ENCODE results near the gene PRKAB1.

DNA sequence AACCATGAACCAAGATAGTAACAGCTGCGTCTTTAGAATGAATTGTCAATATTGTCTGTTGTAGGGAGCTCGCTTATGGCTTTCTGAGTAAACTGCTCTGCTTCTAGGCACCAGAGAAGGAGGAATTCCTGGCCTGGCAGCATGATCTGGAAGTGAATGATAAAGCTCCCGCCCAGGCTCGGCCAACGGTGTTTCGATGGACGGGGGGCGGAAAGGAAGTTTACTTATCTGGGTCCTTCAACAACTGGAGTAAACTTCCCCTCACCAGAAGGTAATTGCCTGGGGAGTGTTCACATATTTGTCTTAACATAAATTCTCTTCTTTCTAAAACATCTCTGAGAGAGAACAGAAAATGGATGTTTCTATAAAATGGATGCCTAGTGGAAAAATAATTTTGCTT, 4.3 kb downstream of the PRKAB1 start:
- TF ChIP-seq, protein P1, sequence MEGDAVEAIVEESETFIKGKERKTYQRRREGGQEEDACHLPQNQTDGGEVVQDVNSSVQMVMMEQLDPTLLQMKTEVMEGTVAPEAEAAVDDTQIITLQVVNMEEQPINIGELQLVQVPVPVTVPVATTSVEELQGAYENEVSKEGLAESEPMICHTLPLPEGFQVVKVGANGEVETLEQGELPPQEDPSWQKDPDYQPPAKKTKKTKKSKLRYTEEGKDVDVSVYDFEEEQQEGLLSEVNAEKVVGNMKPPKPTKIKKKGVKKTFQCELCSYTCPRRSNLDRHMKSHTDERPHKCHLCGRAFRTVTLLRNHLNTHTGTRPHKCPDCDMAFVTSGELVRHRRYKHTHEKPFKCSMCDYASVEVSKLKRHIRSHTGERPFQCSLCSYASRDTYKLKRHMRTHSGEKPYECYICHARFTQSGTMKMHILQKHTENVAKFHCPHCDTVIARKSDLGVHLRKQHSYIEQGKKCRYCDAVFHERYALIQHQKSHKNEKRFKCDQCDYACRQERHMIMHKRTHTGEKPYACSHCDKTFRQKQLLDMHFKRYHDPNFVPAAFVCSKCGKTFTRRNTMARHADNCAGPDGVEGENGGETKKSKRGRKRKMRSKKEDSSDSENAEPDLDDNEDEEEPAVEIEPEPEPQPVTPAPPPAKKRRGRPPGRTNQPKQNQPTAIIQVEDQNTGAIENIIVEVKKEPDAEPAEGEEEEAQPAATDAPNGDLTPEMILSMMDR (IDR thresholded peaks at IDR 0.05): no peak
- TF ChIP-seq ZFX (IDR thresholded peaks at IDR 0.05; ENCODE audit: borderline replicate concordance): no peak

Data from 22Rv1 (cell line).